Uterus (tissue), 2 donors: ENCODE measurements around the gene MRPL42.

Experiments
- CTCF ChIP-seq, 4 experiments: fragments of 200-600 bp in 2 of 4; fragments of 450-650 bp in 2 of 4; sonication (generic) in 2 of 4; IDR thresholded peaks; one replicate each; pipeline ENCODE4 v1.5.1; 2016 to 2019; ENCODE audit warnings: antibody characterized with exemption in 4 of 4, mild to moderate bottlenecking in 2 of 4, moderate library complexity in 1 of 4
- POLR2A ChIP-seq, 2 donors: fragments of 450-650 bp; IDR thresholded peaks; one replicate each; pipeline ENCODE4 v1.6.1; 2016; ENCODE audit warnings: antibody characterized with exemption in 2 of 2, mild to moderate bottlenecking in 1 of 2, moderate library complexity in 1 of 2

DNA sequence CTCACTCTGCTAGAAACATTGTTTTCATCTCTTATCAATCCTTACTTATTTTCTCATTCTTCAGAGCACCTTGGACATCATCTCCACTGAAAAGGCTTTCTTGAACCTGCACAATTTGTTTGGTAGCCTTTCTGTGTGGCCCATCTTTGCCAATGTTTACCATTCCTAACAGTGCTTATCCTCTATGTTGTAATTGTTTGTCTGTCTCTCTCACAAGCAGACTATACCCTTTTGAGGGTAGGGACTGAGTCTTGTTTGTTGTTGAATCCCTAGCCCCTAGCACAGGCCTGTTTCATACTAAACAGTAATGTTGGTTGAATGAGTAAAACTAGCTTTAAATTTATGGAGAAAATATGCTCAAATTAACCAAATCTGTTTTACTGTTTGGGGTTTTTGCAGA is 9.2 kb downstream of the MRPL42 start:
- TF ChIP-seq CTCF (IDR thresholded peaks at IDR 0.05), result no peak
- TF ChIP-seq POLR2A (IDR thresholded peaks at IDR 0.05), result no peak
